Measurements from ENCODE around the gene DIP2A. TPM values are rescaled to one million over a fixed set of nuclear protein-coding genes. Genes with fewer than 3 reads are reported as not detected.
A peak's percentile ranks its signal among the peaks of the same experiment; 100 is the strongest.

DIP2A gene
- total RNA-seq, 2 experiments from 2014 or later = 78.7 to 78.8 TPM

GRCh38 chr21:46553993-46554392 is 95.3 kb downstream of the DIP2A start:
- H3K4me1 Mint-ChIP-seq = peaks cover 41% of the 10 kb centered on the region
- POLR2A ChIA-PET = interaction anchor here (0.5 to 4.9 kb wide), 4 partner anchors 52 to 129 kb away, joined by 3 to 43 read pairs (median 4); partner anchors contain the start of gene PRMT2
- H3K27ac Mint-ChIP-seq = peak overlapping the region; percentile 10
- no peak overlapping the region for H3K4me3 Mint-ChIP-seq
- ATAC-seq (ENCODE audit: low read depth) = no peak
- H3K27me3 Mint-ChIP-seq = no peaks in the 10 kb centered on the region
- DNase-seq = no peak
- H3K9me3 Mint-ChIP-seq = no peaks in the 10 kb centered on the region
- H3K36me3 Mint-ChIP-seq = peaks cover 28% of the 10 kb centered on the region

- POLR2A ChIA-PET = interaction anchor here (0.9 to 4.9 kb wide), 3 partner anchors 67 to 129 kb away, joined by 3 to 43 read pairs (median 3); partner anchors contain the start of gene PRMT2
Observed at GRCh38 chr21:46554431-46555224, 95.9 kb downstream of the DIP2A start.

GRCh38 chr21:46555225-46555617 is 96.5 kb downstream of the DIP2A start:
- H3K4me1 Mint-ChIP-seq = peaks cover 49% of the 10 kb centered on the region
- H3K4me3 Mint-ChIP-seq = no peak overlapping the region

More at GRCh38 chr21:46554431-46555224, 95.9 kb downstream of the DIP2A start:
- peaks cover 27% of the 10 kb centered on the region for H3K36me3 Mint-ChIP-seq
- H3K27ac Mint-ChIP-seq = peak overlapping the region; percentile 10
- H3K9me3 Mint-ChIP-seq = no peaks in the 10 kb centered on the region
- H3K27me3 Mint-ChIP-seq = no peaks in the 10 kb centered on the region
- H3K4me1 Mint-ChIP-seq = peaks cover 46% of the 10 kb centered on the region
- DNase-seq = no peak
- no peak for ATAC-seq (ENCODE audit: low read depth)
- H3K4me3 Mint-ChIP-seq = no peak overlapping the region

GRCh38 chr21:46555678-46556077 is 97.0 kb downstream of the DIP2A start:
- DNase-seq (no peak), ATAC-seq (ENCODE audit: low read depth) (no peak)
- POLR2A ChIA-PET = interaction anchor here (1.1 kb wide), 1 partner anchor 232 kb away, joined by 3 read pairs; the partner anchor contains the start of genes C21orf58 and PCNT
- peaks cover 49% of the 10 kb centered on the region for H3K4me1 Mint-ChIP-seq
- no peaks in the 10 kb centered on the region for H3K27me3 Mint-ChIP-seq
- no peaks in the 10 kb centered on the region for H3K9me3 Mint-ChIP-seq
- H3K36me3 Mint-ChIP-seq = peaks cover 26% of the 10 kb centered on the region
- H3K27ac Mint-ChIP-seq = no peak overlapping the region
- no peak overlapping the region for H3K4me3 Mint-ChIP-seq

More at GRCh38 chr21:46555225-46555617, 96.5 kb downstream of the DIP2A start:
- H3K9me3 Mint-ChIP-seq = no peaks in the 10 kb centered on the region
- ATAC-seq (ENCODE audit: low read depth) (no peak), DNase-seq (no peak)
- POLR2A ChIA-PET = interaction anchor here (1.0 to 1.1 kb wide), 2 partner anchors 66 to 232 kb away, joined by 3 read pairs; partner anchors contain the start of genes C21orf58 and PCNT
- peaks cover 28% of the 10 kb centered on the region for H3K36me3 Mint-ChIP-seq
- H3K27me3 Mint-ChIP-seq = no peaks in the 10 kb centered on the region
- no peak overlapping the region for H3K27ac Mint-ChIP-seq

- H3K4me1 Mint-ChIP-seq = peaks cover 50% of the 10 kb centered on the region
- no peaks in the 10 kb centered on the region for H3K9me3 Mint-ChIP-seq
- H3K27me3 Mint-ChIP-seq = no peaks in the 10 kb centered on the region
- no peak for DNase-seq
- peak overlapping the region; percentile 42 for H3K27ac Mint-ChIP-seq
- ATAC-seq (ENCODE audit: low read depth) = no peak
- POLR2A ChIA-PET = interaction anchor here (0.7 kb wide), 1 partner anchor 73 kb away, joined by 3 read pairs; no protein-coding TSS in a partner anchor
- H3K36me3 Mint-ChIP-seq = peaks cover 32% of the 10 kb centered on the region
- no peak overlapping the region for H3K4me3 Mint-ChIP-seq
Observed at GRCh38 chr21:46556802-46557201, 98.1 kb downstream of the DIP2A start.

DNA sequence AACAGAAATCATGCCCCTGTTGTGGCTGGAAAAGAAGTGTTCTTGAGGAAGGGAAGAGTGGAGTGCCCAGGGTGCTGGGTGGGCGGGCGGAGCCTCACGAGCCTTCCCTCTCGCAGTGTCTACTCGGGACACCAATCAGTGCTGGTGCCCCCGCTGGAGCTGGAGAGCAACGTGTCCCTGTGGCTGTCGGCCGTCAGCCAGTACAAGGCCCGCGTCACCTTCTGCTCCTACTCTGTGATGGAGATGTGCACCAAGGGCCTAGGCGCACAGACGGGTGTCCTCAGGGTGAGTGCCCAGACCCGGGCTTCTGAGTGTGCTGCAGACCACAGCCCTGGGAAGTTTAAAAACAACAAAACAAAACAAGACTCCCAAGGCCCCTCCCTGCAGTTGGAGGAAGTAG is 98.8 kb downstream of the DIP2A start:
- no peak overlapping the region for H3K4me3 Mint-ChIP-seq
- no peak for ATAC-seq (ENCODE audit: low read depth)
- H3K9me3 Mint-ChIP-seq = no peaks in the 10 kb centered on the region
- peaks cover 39% of the 10 kb centered on the region for H3K36me3 Mint-ChIP-seq
- H3K4me1 Mint-ChIP-seq = peaks cover 52% of the 10 kb centered on the region
- no peak overlapping the region for H3K27ac Mint-ChIP-seq
- DNase-seq = no peak
- POLR2A ChIA-PET = interaction anchor here (1.2 kb wide), 1 partner anchor 26 kb away, joined by 4 read pairs; no protein-coding TSS in a partner anchor
- no peaks in the 10 kb centered on the region for H3K27me3 Mint-ChIP-seq

DNA sequence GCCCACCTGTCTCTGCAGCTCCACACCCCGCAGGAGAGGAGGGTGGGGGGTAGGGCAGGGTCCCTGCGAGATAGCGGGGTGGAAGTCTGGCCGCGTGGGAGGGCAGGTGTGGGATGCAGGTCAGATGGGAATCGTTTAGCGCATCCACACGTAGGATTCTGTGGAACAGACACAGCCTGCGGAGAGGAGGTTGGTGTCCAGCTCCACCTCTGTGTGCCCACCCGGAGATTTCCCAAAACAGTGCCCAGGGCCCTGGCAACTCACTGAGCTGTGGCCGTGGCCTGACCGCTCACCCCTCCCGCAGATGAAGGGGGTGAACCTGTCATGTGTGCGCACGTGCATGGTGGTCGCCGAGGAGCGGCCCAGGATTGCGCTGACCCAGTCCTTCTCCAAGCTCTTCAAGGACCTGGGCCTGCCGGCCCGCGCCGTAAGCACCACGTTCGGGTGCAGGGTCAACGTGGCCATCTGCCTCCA is 99.3 kb downstream of the DIP2A start:
- Mint-ChIP-seq H3K27ac (no peak overlapping the region), H3K4me3 (no peak overlapping the region), H3K9me3 (no peaks in the 10 kb centered on the region), H3K4me1 (peaks cover 50% of the 10 kb centered on the region), H3K27me3 (no peaks in the 10 kb centered on the region), H3K36me3 (peaks cover 43% of the 10 kb centered on the region)
- DNase-seq = no peak
- no peak for ATAC-seq (ENCODE audit: low read depth)
- POLR2A ChIA-PET = interaction anchor here (1.2 to 4.1 kb wide), 2 partner anchors 27 to 77 kb away, joined by 4 to 80 read pairs; partner anchors contain the start of gene PRMT2

GRCh38 chr21:46559291-46559983 is 100.7 kb downstream of the DIP2A start:
- peaks cover 45% of the 10 kb centered on the region for H3K4me1 Mint-ChIP-seq
- peaks cover 43% of the 10 kb centered on the region for H3K36me3 Mint-ChIP-seq
- POLR2A ChIA-PET = interaction anchor here (0.6 to 4.1 kb wide), 18 partner anchors 8 to 1733 kb away, joined by 3 to 80 read pairs (median 4); partner anchors contain the start of genes PRMT2 and S100B
- peak; percentile 71 for ATAC-seq (ENCODE audit: low read depth)
- peak; percentile 76 for DNase-seq
- peak overlapping the region; percentile 98 for H3K27ac Mint-ChIP-seq
- H3K27me3 Mint-ChIP-seq = no peaks in the 10 kb centered on the region
- H3K9me3 Mint-ChIP-seq = no peaks in the 10 kb centered on the region
- peak overlapping the region; percentile 82 for H3K4me3 Mint-ChIP-seq

- peaks cover 42% of the 10 kb centered on the region for H3K4me1 Mint-ChIP-seq
- peak overlapping the region; percentile 98 for H3K27ac Mint-ChIP-seq
- H3K9me3 Mint-ChIP-seq = no peaks in the 10 kb centered on the region
- ATAC-seq (ENCODE audit: low read depth) (peak; percentile 49), DNase-seq (no peak)
- H3K36me3 Mint-ChIP-seq = peaks cover 42% of the 10 kb centered on the region
- H3K27me3 Mint-ChIP-seq = no peaks in the 10 kb centered on the region
- POLR2A ChIA-PET = interaction anchor here (1.1 to 4.1 kb wide), 7 partner anchors 9 to 136 kb away, joined by 3 to 80 read pairs (median 9); partner anchors contain the start of gene PRMT2
- peak overlapping the region; percentile 82 for H3K4me3 Mint-ChIP-seq
Observed at GRCh38 chr21:46560568-46561444, 102.1 kb downstream of the DIP2A start.

DNA sequence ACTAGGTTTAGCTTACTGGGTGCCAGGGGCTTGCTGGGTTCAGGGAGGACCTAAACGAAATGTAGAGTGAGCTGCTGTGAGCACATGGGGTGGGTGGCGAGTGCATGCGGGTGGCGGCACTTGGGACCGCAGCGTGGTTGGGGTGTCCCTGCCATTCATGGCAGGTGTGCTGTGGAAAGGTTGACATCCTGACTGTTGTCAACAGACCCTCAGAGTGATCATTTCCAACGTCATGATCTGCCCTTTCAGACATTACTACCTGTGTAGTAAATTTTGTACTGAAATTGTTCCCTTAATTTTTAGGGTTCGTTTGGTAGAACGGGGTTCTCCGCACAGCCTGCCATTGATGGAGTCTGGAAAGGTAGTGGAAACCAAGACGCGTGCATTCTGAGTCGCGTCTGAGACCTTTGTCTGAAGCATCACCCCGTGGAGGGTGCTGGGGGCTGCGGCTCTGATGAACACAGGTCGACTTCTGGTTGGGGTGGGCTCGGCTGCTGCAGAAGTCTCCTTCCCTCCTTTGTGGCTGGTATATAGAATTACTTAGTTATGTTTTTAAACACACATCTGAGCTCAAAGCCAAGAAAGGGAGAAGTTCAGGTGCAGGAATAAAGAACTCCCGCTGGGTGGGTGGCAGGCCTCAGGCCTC is 102.9 kb downstream of the DIP2A start:
- Mint-ChIP-seq H3K4me1 (peaks cover 42% of the 10 kb centered on the region), H3K4me3 (peak overlapping the region; percentile 82), H3K36me3 (peaks cover 42% of the 10 kb centered on the region), H3K27me3 (no peaks in the 10 kb centered on the region), H3K27ac (peak overlapping the region; percentile 98), H3K9me3 (no peaks in the 10 kb centered on the region)
- POLR2A ChIA-PET = interaction anchor here (1.1 to 4.1 kb wide), 5 partner anchors 10 to 137 kb away, joined by 3 to 80 read pairs (median 12); partner anchors contain the start of gene PRMT2
- ATAC-seq (ENCODE audit: low read depth) = no peak
- peak; percentile 55 for DNase-seq

- POLR2A ChIA-PET = interaction anchor here (1.7 kb wide), 1 partner anchor 77 kb away, joined by 4 read pairs; no protein-coding TSS in a partner anchor
- peaks cover 41% of the 10 kb centered on the region for H3K36me3 Mint-ChIP-seq
Observed at GRCh38 chr21:46562472-46562871, 103.8 kb downstream of the DIP2A start.

More at GRCh38 chr21:46562472-46562871, 103.8 kb downstream of the DIP2A start:
- peaks cover 42% of the 10 kb centered on the region for H3K4me1 Mint-ChIP-seq
- ATAC-seq (ENCODE audit: low read depth) (no peak), DNase-seq (no peak)
- H3K4me3 Mint-ChIP-seq = no peak overlapping the region
- H3K27ac Mint-ChIP-seq = peak overlapping the region; percentile 98
- no peaks in the 10 kb centered on the region for H3K9me3 Mint-ChIP-seq
- no peaks in the 10 kb centered on the region for H3K27me3 Mint-ChIP-seq
